IMR-90 (cell line): ENCODE results near the gene PHF21A. TPM values are rescaled to one million over a fixed set of nuclear protein-coding genes. Genes with fewer than 3 reads are reported as not detected.

Experiments
- ATAC-seq: fragments of 200-7000 bp; cut with Tn5 transposase; 2 replicates; pipeline ENCODE4 v1.9.1; 2020; ENCODE audit warnings: low read depth, mild to moderate bottlenecking, moderate library complexity
- BruUV-seq: library from RNA; stranded (reverse); fragments of 400-500 nt; replicated peaks from 2 replicates; lab custom pipeline; 2021; lab: Mats Ljungman, UMichigan
- CTCF ChIA-PET: fragments of 300-600 bp; formaldehyde crosslinking; extraction: SDS; loops from one replicate; lab custom pipeline; 2021; ENCODE audit warnings: antibody characterized with exemption; lab: Yijun Ruan, JAX
- POLR2A ChIA-PET: fragments of 300-600 bp; sonication (Branson Sonifier 250); formaldehyde crosslinking; loops from one replicate; lab custom pipeline; 2022; ENCODE audit warnings: antibody characterized with exemption; ENCODE audit not compliant: unreplicated experiment; lab: Charles Lee
- DNase-seq: peaks from one replicate; pipeline ENCODE4 v3.0.0; 2013
- H2AFZ ChIP-seq: replicated peaks from 2 replicates; pipeline ENCODE3; 2013; ENCODE audit warnings: low read length, mild to moderate bottlenecking; ENCODE audit not compliant: poor library complexity
- H2AK5ac ChIP-seq: 2 replicates; pipeline ENCODE4 v1.6.1; 2013; ENCODE audit warnings: low read depth, low read length, inconsistent platforms
- H2AK9ac ChIP-seq: replicated peaks from 2 replicates; pipeline ENCODE3; 2013; ENCODE audit warnings: mild to moderate bottlenecking, low read depth, low read length, moderate library complexity; ENCODE audit not compliant: poor library complexity
- H2BK120ac ChIP-seq: 2 replicates; pipeline ENCODE4 v1.6.1; 2013; ENCODE audit warnings: low read depth, low read length, inconsistent platforms
- H2BK15ac ChIP-seq: 3 replicates; pipeline ENCODE4 v1.6.1; 2013; ENCODE audit warnings: low read depth, low read length, inconsistent platforms
- H2BK20ac ChIP-seq: 2 replicates; pipeline ENCODE4 v1.6.1; 2013; ENCODE audit warnings: low read depth, mild to moderate bottlenecking, inconsistent platforms, low read length, moderate library complexity
- H2BK5ac ChIP-seq: 2 replicates; pipeline ENCODE4 v1.6.1; 2013; ENCODE audit warnings: mild to moderate bottlenecking, low read depth, low read length, inconsistent platforms; ENCODE audit not compliant: poor library complexity, severe bottlenecking
- H3K14ac ChIP-seq: replicated peaks from 2 replicates; pipeline ENCODE4 v1.6.1; 2013; ENCODE audit warnings: low read depth, low read length, inconsistent platforms
- H3K18ac ChIP-seq: 2 replicates; pipeline ENCODE4 v1.6.1; 2013; ENCODE audit warnings: low read depth, low read length, control low read depth
- H3K23ac ChIP-seq: 2 replicates; pipeline ENCODE4 v1.6.1; 2013; ENCODE audit warnings: low read depth, low read length, inconsistent platforms
- H3K27ac ChIP-seq: 2 replicates; pipeline ENCODE4 v1.5.1; 2013; ENCODE audit warnings: mild to moderate bottlenecking, control low read depth, low read length; ENCODE audit not compliant: insufficient read depth
- H3K27me3 ChIP-seq: 2 replicates; pipeline ENCODE4 v1.6.1; 2013; ENCODE audit warnings: low read length; ENCODE audit not compliant: control insufficient read depth, insufficient read depth
- H3K36me3 ChIP-seq: 2 replicates; pipeline ENCODE4 v1.6.1; 2013; ENCODE audit warnings: low read length, mixed read lengths; ENCODE audit not compliant: control insufficient read depth, insufficient read depth
- H3K4ac ChIP-seq: 2 replicates; pipeline ENCODE4 v1.6.1; 2013; ENCODE audit warnings: low read depth, low read length, inconsistent platforms
- H3K4me1 ChIP-seq: 2 replicates; pipeline ENCODE4 v1.6.1; 2013; ENCODE audit warnings: low read length, mixed read lengths; ENCODE audit not compliant: control insufficient read depth, insufficient read depth
- H3K4me2 ChIP-seq: 2 replicates; pipeline ENCODE4 v1.6.1; 2013; ENCODE audit warnings: low read depth, mild to moderate bottlenecking, control low read depth, low read length, moderate library complexity
- H3K4me3 ChIP-seq: 2 replicates; pipeline ENCODE4 v1.5.1; 2013; ENCODE audit warnings: low read depth, mild to moderate bottlenecking, control low read depth, low read length, moderate library complexity; ENCODE audit not compliant: insufficient read depth
- H3K56ac ChIP-seq: 2 replicates; pipeline ENCODE4 v1.6.1; 2013; ENCODE audit warnings: low read length, inconsistent platforms; ENCODE audit not compliant: insufficient read depth; ENCODE audit errors: extremely low read depth
- H3K79me1 ChIP-seq, 2 experiments: 2 replicates each; pipeline ENCODE4 v1.6.1; 2013; ENCODE audit warnings: low read length in 2 of 2, inconsistent platforms in 1 of 2, low read depth in 1 of 2
- H3K9ac ChIP-seq: 2 replicates; pipeline ENCODE4 v1.6.1; 2013; ENCODE audit warnings: low read depth, low read length, control low read depth
- H3K9me1 ChIP-seq: 2 replicates; pipeline ENCODE4 v1.6.1; 2013; ENCODE audit warnings: low read length, inconsistent platforms; ENCODE audit not compliant: insufficient read depth
- H3K9me3 ChIP-seq: 2 replicates; pipeline ENCODE4 v1.6.1; 2013; ENCODE audit warnings: low read length; ENCODE audit not compliant: control insufficient read depth, insufficient read depth
- H4K20me1 ChIP-seq: 2 replicates; pipeline ENCODE4 v1.6.1; 2013; ENCODE audit warnings: low read length, inconsistent platforms; ENCODE audit not compliant: insufficient read depth
- H4K5ac ChIP-seq: 2 replicates; pipeline ENCODE4 v1.6.1; 2013; ENCODE audit warnings: mild to moderate bottlenecking, low read depth, low read length, control low read depth
- H4K8ac ChIP-seq, 2 experiments: 2 replicates each; pipeline ENCODE4 v1.6.1; 2013; ENCODE audit warnings: low read depth in 2 of 2, low read length in 2 of 2, control low read depth in 1 of 2, inconsistent platforms in 1 of 2
- H4K91ac ChIP-seq: 2 replicates; pipeline ENCODE4 v1.6.1; 2013; ENCODE audit warnings: low read depth, low read length, inconsistent platforms; ENCODE audit not compliant: insufficient read depth
- BHLHE40 ChIP-seq: fragments of 150-350 bp; IDR thresholded peaks from 2 replicates; pipeline ENCODE4 v1.6.1; 2016; ENCODE audit warnings: mild to moderate bottlenecking, low read depth, low read length
- CHD1 ChIP-seq: IDR thresholded peaks from 2 replicates; pipeline ENCODE4 v1.6.1; 2012; ENCODE audit warnings: low read depth, low read length, improper control_type of control experiment
- CTCF ChIP-seq: conservative IDR thresholded peaks from 2 replicates; pipeline ENCODE4 v1.5.1; 2012; ENCODE audit warnings: mild to moderate bottlenecking, low read depth, low read length, improper control_type of control experiment
- ELK1 ChIP-seq: fragments of 150-350 bp; IDR thresholded peaks from 2 replicates; pipeline ENCODE4 v1.6.1; 2016; ENCODE audit warnings: low read depth, mild to moderate bottlenecking, low read length, moderate library complexity, borderline replicate concordance
- MXI1 ChIP-seq: IDR thresholded peaks from 2 replicates; pipeline ENCODE4 v1.6.1; 2012; ENCODE audit warnings: low read depth, mild to moderate bottlenecking, low read length, moderate library complexity, borderline replicate concordance
- NFE2L2 ChIP-seq: fragments of 150-350 bp; IDR thresholded peaks from 2 replicates; pipeline ENCODE4 v1.6.1; 2016; ENCODE audit warnings: low read depth, mild to moderate bottlenecking, low read length
- POLR2A ChIP-seq: IDR thresholded peaks from 2 replicates; pipeline ENCODE4 v1.6.1; 2012; ENCODE audit warnings: mild to moderate bottlenecking, low read depth, low read length
- RAD21 ChIP-seq: IDR thresholded peaks from 2 replicates; pipeline ENCODE4 v1.6.1; 2012; ENCODE audit warnings: low read length, improper control_type of control experiment
- RFX5 ChIP-seq: IDR thresholded peaks from 2 replicates; pipeline ENCODE4 v1.8.0; 2012; ENCODE audit warnings: low read depth, mild to moderate bottlenecking, low read length, moderate library complexity
- SMC3 ChIP-seq: fragments of 150-350 bp; IDR thresholded peaks from 2 replicates; pipeline ENCODE4 v1.6.1; 2016; ENCODE audit warnings: low read depth, mild to moderate bottlenecking, antibody characterized with exemption, low read length, moderate library complexity
- USF2 ChIP-seq: fragments of 150-350 bp; IDR thresholded peaks from 2 replicates; pipeline ENCODE4 v1.6.1; 2017; ENCODE audit warnings: mild to moderate bottlenecking, antibody characterized with exemption, low read length, low read depth
- WGBS, 2 experiments: methylation state at CpG; one replicate each; pipeline versions ENCODE4 v1.1.5 to v1.1.7; 2013; ENCODE audit warnings: missing lambda C conversion rate in 2 of 2; ENCODE audit not compliant: insufficient read length in 1 of 2; ENCODE audit errors: extremely low coverage in 2 of 2; 5-methylcytosine and 5-hydroxymethylcytosine counted together
- dilution Hi-C: fragments of 300-500 bp; cut with HindIII; formaldehyde crosslinking; loops from one replicate; pipeline ENCODE4 v1.14.3; 2018; ENCODE audit warnings: low sequenced_read_pairs; ENCODE audit not compliant: unreplicated experiment
- in situ Hi-C: fragments of 300-500 bp; cut with MboI; formaldehyde crosslinking; loops from 3 replicates; pipeline ENCODE4 v1.14.3; 2019; ENCODE audit warnings: low sequenced_read_pairs, inconsistent platforms, mixed read lengths
- intact Hi-C: fragments of 100-400 bp; cut with micrococcal nuclease; formaldehyde crosslinking; loops from 2 replicates; pipeline ENCODE4 v1.10.0; 2022
- polyA plus RNA-seq, 3 experiments: library from polyadenylated mRNA; depleted of rRNA; stranded (reverse); fragments of >200 nt; gene quantifications; 2 replicates each; pipeline ENCODE4 v1.2.3, GENCODE V29; 2012; ENCODE audit warnings: low replicate concordance in 1 of 3
- total RNA-seq: library from RNA; depleted of rRNA; stranded (reverse); fragments of >200 nt; gene quantifications from 2 replicates; pipeline ENCODE4 v1.2.3, GENCODE V29; 2012

The PHF21A gene
- total and polyA plus RNA-seq, 2 of the 4 experiments (the other 2 are of a cell fraction), result 9.0 to 20.6 TPM

- in situ Hi-C loops, result no loop called here
- Histone ChIP-seq H3K79me1 (peaks cover 0 to 1% of the 10 kb centered on the region in 2 experiments; a peak in 1 of 4 replicates), H3K9me1 (peaks cover 4% of the 10 kb centered on the region; the same call in 1 of the 2 replicates), H3K27ac (no peak overlapping the region), H3K9ac (no peak overlapping the region), H2BK120ac (no peak overlapping the region), H4K20me1 (peaks cover 20% of the 10 kb centered on the region), H3K4ac (no peak overlapping the region), H4K8ac (no peak overlapping the region), H3K27me3 (peaks cover 30% of the 10 kb centered on the region), H2AFZ (peak overlapping the region; percentile 86), H3K23ac (no peak overlapping the region), H3K18ac (no peak overlapping the region), H2BK5ac (no peak overlapping the region), H2AK9ac (peak overlapping the region; percentile 24), H2BK15ac (no peak overlapping the region), H3K4me1 (no peaks in the 10 kb centered on the region), H2AK5ac (no peak overlapping the region), H3K56ac (no peak overlapping the region), H3K4me2 (peak overlapping the region; percentile 72; the same call in 1 of the 2 replicates), H3K9me3 (no peaks in the 10 kb centered on the region), H3K4me3 (peak overlapping the region; percentile 77), H3K36me3 (peaks cover 11% of the 10 kb centered on the region), H4K5ac (no peak overlapping the region), H4K91ac (no peak overlapping the region), H2BK20ac (no peak overlapping the region), H3K14ac (no peak overlapping the region)
- POLR2A ChIA-PET, result no interaction called here
- 4% methylated on average over 4 of the region's 43 CpGs; no CpG with 5 or more reads in 1 of the 2 experiments for WGBS, 2 experiments
- BruUV-seq, result no TSS peak
- TF ChIP-seq RAD21, result no peak
- no peak for TF ChIP-seq SMC3
- no peak for TF ChIP-seq RFX5
- TF ChIP-seq POLR2A, result no peak
- TF ChIP-seq CHD1, result no peak
- TF ChIP-seq CTCF, result no peak
- TF ChIP-seq ELK1, result no peak
- TF ChIP-seq NFE2L2, result no peak
- no peak for TF ChIP-seq USF2
- TF ChIP-seq MXI1, result no peak
- TF ChIP-seq BHLHE40, result no peak
- ATAC-seq (no peak), DNase-seq (no peak)
- dilution Hi-C loops, result no loop called here
- CTCF ChIA-PET, result no interaction called here
- intact Hi-C loops, result no loop called here
These were observed 235.1 kb downstream of the PHF21A start for GRCh38 chr11:45885921-45886721.
